Loucy (cell line): ENCODE data around the gene LRRC25.

ENCODE experiments used
- H2AFZ ChIP-seq: fragments of 200-600 bp; sonication (generic); 2 replicates; pipeline ENCODE4 v1.6.0; 2016; ENCODE audit warnings: antibody characterized with exemption, mild to moderate bottlenecking, low read length, moderate library complexity
- H3F3A ChIP-seq: fragments of 200-600 bp; 2 replicates; pipeline ENCODE4 v1.6.0; 2016; ENCODE audit warnings: antibody characterized with exemption, low read depth, mild to moderate bottlenecking
- H3K27me3 ChIP-seq: fragments of 200-600 bp; sonication (generic); 2 replicates; pipeline ENCODE4 v1.6.1; 2014; ENCODE audit warnings: low read length, mild to moderate bottlenecking; ENCODE audit not compliant: insufficient read depth, poor library complexity, severe bottlenecking
- H3K36me3 ChIP-seq: fragments of 200-600 bp; sonication (generic); 2 replicates; pipeline ENCODE4 v1.6.1; 2016; ENCODE audit warnings: low read length; ENCODE audit not compliant: insufficient read depth
- H3K4me1 ChIP-seq: fragments of 200-600 bp; sonication (generic); 2 replicates; pipeline ENCODE4 v1.5.1; 2014; ENCODE audit warnings: low read length, mild to moderate bottlenecking; ENCODE audit not compliant: insufficient read depth, poor library complexity, severe bottlenecking
- H3K4me2 ChIP-seq: fragments of 200-600 bp; sonication (generic); 2 replicates; pipeline ENCODE4 v1.6.0; 2014; ENCODE audit warnings: antibody characterized with exemption, low read length, low read depth, mild to moderate bottlenecking; ENCODE audit not compliant: poor library complexity, severe bottlenecking
- H3K4me3 ChIP-seq: fragments of 200-600 bp; sonication (generic); 2 replicates; pipeline ENCODE4 v1.5.1; 2014; ENCODE audit warnings: low read length, mild to moderate bottlenecking, mixed read lengths; ENCODE audit not compliant: poor library complexity, severe bottlenecking
- H3K79me2 ChIP-seq: fragments of 200-600 bp; sonication (generic); 2 replicates; pipeline ENCODE4 v1.6.1; 2014; ENCODE audit warnings: low read length; ENCODE audit not compliant: insufficient read depth
- H3K9ac ChIP-seq: fragments of 200-600 bp; sonication (generic); 2 replicates; pipeline ENCODE4 v1.6.0; 2014; ENCODE audit warnings: mild to moderate bottlenecking, low read depth, low read length, moderate library complexity; ENCODE audit not compliant: poor library complexity, severe bottlenecking
- H3K9me2 ChIP-seq: fragments of 200-600 bp; sonication (generic); replicated peaks from 2 replicates; pipeline ENCODE4 v1.6.1; 2016; ENCODE audit warnings: low read depth, low read length, mixed read lengths
- H3K9me3 ChIP-seq: fragments of 200-600 bp; sonication (generic); 2 replicates; pipeline ENCODE4 v1.6.1; 2014; ENCODE audit warnings: mild to moderate bottlenecking, antibody characterized with exemption, low read length, low read depth; ENCODE audit not compliant: insufficient read depth
- H4K20me1 ChIP-seq: fragments of 200-600 bp; sonication (generic); 2 replicates; pipeline ENCODE4 v1.6.0; 2014; ENCODE audit warnings: antibody characterized with exemption, low read length, mild to moderate bottlenecking; ENCODE audit not compliant: insufficient read depth, poor library complexity, severe bottlenecking
- EZH2phosphoT487 ChIP-seq: fragments of 200-600 bp; IDR thresholded peaks from 2 replicates; pipeline ENCODE4 v1.6.1; 2018; ENCODE audit warnings: antibody characterized with exemption, mild to moderate bottlenecking, moderate library complexity, borderline replicate concordance
- TF ChIP-seq, protein P1 (sequence below): fragments of 200-600 bp; sonication (generic); conservative IDR thresholded peaks from 2 replicates; pipeline ENCODE4 v1.5.1; 2014; ENCODE audit warnings: mild to moderate bottlenecking, antibody characterized with exemption, low read length

Gene LRRC25

DNA sequence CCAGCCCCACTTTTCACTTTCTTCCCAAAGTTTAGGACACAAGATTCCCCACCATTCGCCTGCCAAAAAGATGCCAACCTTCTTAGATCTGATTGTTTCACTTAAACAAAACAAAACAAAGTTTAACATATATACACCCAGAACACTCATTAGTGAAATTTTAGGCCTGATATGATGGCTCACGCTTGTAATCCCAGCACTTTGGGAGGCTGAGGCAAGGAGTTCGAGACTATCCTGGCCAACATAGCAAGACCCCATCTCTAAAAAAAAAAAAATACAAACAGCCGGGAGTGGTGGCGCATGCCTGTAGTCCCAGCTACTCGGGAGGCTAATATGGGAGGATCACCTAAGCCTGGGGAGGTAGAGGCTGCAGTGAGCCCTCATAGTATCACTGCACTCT lies 52.1 kb downstream of the LRRC25 start:
- H3K9ac ChIP-seq = no peak overlapping the region
- peaks cover 9% of the 10 kb centered on the region for H4K20me1 ChIP-seq
- H2AFZ ChIP-seq = no peak overlapping the region
- no peak overlapping the region for H3K4me3 ChIP-seq
- H3K4me1 ChIP-seq = peaks cover 15% of the 10 kb centered on the region
- H3K36me3 ChIP-seq = no peaks in the 10 kb centered on the region; the same call in 1 of the 2 replicates
- H3K27me3 ChIP-seq = no peaks in the 10 kb centered on the region
- H3K9me2 ChIP-seq = no peaks in the 10 kb centered on the region
- H3K4me2 ChIP-seq = no peak overlapping the region
- no peaks in the 10 kb centered on the region for H3K9me3 ChIP-seq
- no peak for TF ChIP-seq EZH2phosphoT487
- TF ChIP-seq, protein P1, sequence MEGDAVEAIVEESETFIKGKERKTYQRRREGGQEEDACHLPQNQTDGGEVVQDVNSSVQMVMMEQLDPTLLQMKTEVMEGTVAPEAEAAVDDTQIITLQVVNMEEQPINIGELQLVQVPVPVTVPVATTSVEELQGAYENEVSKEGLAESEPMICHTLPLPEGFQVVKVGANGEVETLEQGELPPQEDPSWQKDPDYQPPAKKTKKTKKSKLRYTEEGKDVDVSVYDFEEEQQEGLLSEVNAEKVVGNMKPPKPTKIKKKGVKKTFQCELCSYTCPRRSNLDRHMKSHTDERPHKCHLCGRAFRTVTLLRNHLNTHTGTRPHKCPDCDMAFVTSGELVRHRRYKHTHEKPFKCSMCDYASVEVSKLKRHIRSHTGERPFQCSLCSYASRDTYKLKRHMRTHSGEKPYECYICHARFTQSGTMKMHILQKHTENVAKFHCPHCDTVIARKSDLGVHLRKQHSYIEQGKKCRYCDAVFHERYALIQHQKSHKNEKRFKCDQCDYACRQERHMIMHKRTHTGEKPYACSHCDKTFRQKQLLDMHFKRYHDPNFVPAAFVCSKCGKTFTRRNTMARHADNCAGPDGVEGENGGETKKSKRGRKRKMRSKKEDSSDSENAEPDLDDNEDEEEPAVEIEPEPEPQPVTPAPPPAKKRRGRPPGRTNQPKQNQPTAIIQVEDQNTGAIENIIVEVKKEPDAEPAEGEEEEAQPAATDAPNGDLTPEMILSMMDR = no peak
- peaks cover 30% of the 10 kb centered on the region for H3K79me2 ChIP-seq
- 0 out of 2 replicates have a peak, but pooled peaks cover 2% of the 10 kb centered on the region for H3F3A ChIP-seq

DNA sequence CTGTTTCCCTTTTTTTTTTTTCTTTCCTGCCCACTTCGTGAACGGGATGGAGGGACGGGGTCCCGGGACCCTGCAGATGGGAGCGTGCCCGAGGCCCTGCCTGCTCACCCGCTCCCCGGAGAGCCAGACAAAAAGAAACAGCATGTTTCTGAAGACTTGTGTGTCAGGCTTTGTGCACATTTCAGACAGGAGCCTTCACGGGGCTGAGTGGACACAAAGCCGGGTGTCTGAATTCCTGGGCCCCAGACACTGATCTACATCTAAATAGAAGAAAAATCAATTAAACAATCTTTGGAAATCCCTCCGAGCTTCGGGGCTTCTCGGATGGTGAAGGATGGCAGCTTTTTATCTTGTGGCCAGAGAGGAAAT lies 52.9 kb downstream of the LRRC25 start:
- TF ChIP-seq, protein P1 = no peak
- TF ChIP-seq EZH2phosphoT487 = no peak
- Histone ChIP-seq H3K4me1 (peaks cover 21% of the 10 kb centered on the region), H3K36me3 (no peaks in the 10 kb centered on the region; the same call in 1 of the 2 replicates), H3K79me2 (peaks cover 30% of the 10 kb centered on the region), H2AFZ (no peak overlapping the region), H3K9me3 (no peaks in the 10 kb centered on the region), H3F3A (0 out of 2 replicates have a peak, but pooled peaks cover 2% of the 10 kb centered on the region), H3K4me2 (no peak overlapping the region), H3K4me3 (no peak overlapping the region), H3K9ac (no peak overlapping the region), H3K9me2 (no peaks in the 10 kb centered on the region), H4K20me1 (peaks cover 9% of the 10 kb centered on the region), H3K27me3 (no peaks in the 10 kb centered on the region)

DNA sequence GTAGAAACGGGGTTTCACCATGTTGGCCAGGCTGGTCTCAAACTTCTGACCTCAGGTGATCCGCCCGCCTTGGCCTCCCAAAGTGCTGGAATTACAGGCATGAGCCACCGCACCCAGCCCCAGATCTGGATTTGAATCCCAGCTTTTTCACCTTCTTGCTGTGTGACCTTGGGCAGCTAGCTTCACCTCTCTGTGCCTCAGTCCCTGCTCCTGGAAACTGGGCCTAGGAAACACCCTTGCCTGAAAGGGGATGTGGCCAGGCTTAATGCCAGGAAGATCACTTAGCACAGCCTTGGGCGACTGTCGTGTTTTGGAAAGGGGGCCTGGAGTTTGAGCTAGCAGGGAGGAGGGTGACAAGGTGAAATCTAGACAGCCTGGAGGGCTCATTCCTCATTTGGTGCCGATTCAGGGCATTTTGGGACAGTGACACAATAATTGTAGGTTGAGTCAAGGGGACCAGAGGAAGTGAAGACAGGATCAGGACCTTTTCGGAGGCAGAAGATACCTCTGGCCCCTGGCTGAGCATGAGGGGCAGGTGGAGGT lies 55.3 kb downstream of the LRRC25 start:
- peak overlapping the region; percentile 89 for H3K4me2 ChIP-seq
- 0 out of 2 replicates have a peak, but pooled peaks cover 2% of the 10 kb centered on the region for H3F3A ChIP-seq
- H3K79me2 ChIP-seq = peaks cover 30% of the 10 kb centered on the region
- H4K20me1 ChIP-seq = peaks cover 9% of the 10 kb centered on the region
- H3K4me1 ChIP-seq = peaks cover 21% of the 10 kb centered on the region
- no peaks in the 10 kb centered on the region for H3K9me3 ChIP-seq
- no peak overlapping the region for H2AFZ ChIP-seq
- peak overlapping the region; percentile 90 for H3K4me3 ChIP-seq
- H3K36me3 ChIP-seq = no peaks in the 10 kb centered on the region; the same call in 1 of the 2 replicates
- TF ChIP-seq, protein P1 = no peak
- TF ChIP-seq EZH2phosphoT487 = no peak
- H3K27me3 ChIP-seq = no peaks in the 10 kb centered on the region
- H3K9ac ChIP-seq = peak overlapping the region; percentile 90
- H3K9me2 ChIP-seq = no peaks in the 10 kb centered on the region
